NCI-H1105 (cell line): Measurements from ENCODE around the gene DAPL1.

ENCODE experiments used
- DNase-seq: peaks from one replicate; lab custom pipeline; 2025; lab: John Stamatoyannopoulos, UW

DAPL1 gene

DNA sequence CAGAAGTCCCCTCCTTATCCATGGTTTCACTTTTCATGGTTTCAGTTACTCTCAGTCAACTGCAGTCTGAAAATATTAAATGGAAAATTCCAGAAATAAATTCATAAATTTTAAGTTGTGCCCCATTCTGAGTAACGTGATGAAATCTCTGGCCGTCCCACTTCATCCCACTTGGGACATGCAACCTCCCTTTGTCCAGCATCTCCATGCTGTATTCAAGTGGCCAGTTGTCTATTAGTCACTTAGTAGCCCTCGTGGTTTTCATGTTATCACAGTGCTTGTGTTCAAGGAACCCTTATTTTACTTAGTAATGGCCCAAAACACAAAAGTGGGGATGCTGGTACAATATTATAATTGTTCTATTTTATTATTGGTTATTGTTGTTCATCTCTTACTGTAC is 18.0 kb upstream of the DAPL1 start:
- DNase-seq: no peak

GRCh38 chr2:158778243-158778642 is 16.9 kb upstream of the DAPL1 start:
- no peak for DNase-seq

DNA sequence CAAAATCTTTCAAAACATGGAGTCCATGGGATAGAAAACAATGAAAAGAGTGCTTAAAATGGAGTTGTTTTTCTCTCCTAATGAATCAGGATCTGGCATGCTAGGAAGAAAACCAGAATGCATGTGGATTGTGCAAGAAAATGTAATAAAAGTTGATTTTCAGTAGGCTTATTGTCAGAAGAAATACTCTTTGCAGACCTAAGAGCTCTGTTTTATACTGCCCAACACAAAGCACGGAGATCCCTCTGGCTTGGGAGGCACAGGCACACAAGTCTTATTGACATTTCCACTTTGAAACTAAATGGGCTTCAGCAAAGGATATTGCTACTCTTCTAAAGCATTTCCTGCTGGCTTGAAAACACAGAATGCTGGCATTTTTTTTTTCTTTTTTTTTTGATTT is 15.5 kb upstream of the DAPL1 start:
- no peak for DNase-seq

DNA sequence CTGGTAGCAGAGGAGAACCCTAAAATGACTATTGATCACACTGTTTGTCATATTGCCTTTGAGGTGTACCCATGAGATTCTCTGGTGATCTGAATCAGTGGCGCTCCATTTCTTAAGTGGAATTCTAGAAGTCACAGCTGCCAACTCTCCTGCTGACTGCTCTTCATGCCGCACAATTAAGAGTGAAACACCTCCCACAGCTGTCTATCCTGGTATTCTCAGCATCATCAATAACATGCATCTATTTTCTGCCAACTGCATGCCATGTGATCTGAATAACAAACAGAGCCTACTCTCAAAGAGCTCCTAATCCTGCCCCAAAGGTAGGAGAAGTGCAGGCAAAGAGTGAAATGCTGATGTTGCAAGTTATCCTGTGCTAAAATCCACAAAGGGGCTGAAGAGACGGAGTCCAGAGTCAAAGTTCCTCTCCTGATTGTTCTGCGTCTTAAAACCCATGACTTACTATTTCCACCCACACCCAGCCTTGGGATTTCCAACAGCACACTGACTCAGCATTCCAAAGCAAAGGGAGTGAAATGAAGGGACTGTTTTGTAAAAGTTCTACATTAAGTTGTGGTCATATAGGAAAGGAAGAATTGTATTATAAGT is 13.7 kb upstream of the DAPL1 start:
- DNase-seq: no peak

DNA sequence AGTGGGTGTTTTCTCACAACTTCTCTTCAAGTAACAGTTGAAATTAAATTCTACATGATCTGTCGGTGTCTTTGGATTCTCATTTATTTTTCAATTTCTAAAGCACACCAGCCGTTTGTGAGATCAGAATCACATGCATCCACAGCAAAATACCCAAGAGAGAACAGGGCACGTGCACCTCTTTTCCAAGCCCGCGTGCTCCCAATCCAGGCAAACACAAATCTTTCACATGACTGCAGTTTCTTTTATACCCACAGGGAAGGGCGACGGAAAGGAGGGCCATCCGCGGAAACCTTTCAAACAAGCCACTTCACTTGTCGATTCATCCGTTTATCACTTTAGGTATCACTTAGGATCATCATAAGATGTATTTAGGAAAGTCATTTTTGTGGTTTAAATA is 13.0 kb upstream of the DAPL1 start:
- DNase-seq: no peak

- no peak for DNase-seq
Measured at GRCh38 chr2:158782616-158783015, 12.5 kb upstream of the DAPL1 start.

DNA sequence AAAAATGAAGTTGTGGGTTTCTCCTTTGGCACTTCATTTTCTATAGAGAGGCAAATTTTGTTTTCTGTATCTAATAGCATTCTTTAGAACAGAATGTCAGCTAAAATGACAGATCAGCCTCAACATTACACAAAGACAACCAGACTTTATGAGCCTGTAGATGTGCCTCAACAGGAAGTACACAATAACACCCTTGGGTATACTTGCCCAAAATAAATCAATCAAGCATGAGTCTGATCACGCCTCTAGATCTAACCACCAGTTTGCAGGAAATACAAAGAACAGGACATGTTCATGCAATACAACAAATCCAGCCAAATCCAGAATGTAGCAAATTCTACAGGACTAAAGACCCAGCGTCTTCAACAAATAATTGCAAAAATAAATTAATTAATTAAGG is 11.2 kb upstream of the DAPL1 start:
- DNase-seq: no peak

- DNase-seq: no peak
Measured at GRCh38 chr2:158786897-158787296, 8.2 kb upstream of the DAPL1 start.

GRCh38 chr2:158788951-158789350 is 6.2 kb upstream of the DAPL1 start:
- DNase-seq: no peak

DNA sequence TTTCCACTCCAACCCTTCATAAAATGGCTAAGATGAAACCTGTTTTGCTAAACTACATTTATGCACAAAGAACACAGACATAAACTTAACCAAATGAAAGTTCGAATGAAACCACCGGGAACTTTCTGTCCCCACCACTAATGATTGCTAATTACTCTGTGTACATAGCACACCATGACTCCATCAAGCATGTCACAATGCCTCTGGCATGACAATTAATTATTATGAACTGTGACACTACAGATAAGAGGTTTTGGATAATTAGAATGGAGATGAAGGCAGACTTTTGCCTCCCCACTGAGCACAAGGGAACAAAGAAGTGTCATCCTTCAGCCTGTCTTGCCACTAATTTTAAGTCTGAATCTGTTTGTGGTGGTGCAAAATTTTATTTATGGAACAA is 1.5 kb downstream of the DAPL1 start:
- DNase-seq: peak; percentile 77

DNA sequence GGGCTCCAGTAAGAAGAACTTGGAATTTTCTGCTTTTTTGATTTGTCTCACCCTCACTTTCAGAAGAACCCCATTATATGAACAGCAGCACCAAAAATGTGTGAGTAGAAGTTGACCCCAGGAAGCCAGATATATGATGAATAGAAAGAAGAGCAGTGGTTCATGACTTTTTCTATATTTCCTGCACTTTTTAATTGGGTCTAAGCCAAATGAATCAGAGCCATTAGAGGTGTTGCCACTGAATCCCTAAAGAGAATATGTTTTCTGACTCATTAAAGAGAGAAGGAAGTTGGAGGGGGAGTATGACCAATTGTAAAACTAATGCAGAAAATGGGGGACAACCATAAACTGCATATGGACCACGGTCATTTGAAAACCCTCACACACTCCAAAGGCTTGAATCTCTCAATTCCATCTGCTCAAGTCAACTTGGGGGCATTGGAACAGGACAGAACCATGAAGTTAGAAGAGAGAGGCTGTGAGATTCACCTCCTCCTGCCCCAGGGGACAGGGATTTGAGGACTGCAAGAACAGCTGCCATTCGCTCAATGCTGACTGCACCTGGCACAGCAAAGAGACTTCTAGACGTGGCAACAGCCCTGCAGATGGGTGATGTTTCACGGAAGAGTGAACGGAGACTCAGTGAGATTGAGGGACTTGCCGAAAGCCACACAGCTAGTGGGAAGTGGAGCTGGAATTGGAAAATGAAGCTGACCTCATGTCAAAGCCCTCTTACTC is 3.0 kb downstream of the DAPL1 start:
- no peak for DNase-seq

- no peak for DNase-seq
Measured at GRCh38 chr2:158799181-158799580, 4.1 kb downstream of the DAPL1 start.

- no peak for DNase-seq
Measured at GRCh38 chr2:158803506-158803905, 8.4 kb downstream of the DAPL1 start.

GRCh38 chr2:158805255-158805654 is 10.1 kb downstream of the DAPL1 start:
- no peak for DNase-seq

GRCh38 chr2:158805936-158806335 is 10.8 kb downstream of the DAPL1 start:
- DNase-seq: no peak

DNA sequence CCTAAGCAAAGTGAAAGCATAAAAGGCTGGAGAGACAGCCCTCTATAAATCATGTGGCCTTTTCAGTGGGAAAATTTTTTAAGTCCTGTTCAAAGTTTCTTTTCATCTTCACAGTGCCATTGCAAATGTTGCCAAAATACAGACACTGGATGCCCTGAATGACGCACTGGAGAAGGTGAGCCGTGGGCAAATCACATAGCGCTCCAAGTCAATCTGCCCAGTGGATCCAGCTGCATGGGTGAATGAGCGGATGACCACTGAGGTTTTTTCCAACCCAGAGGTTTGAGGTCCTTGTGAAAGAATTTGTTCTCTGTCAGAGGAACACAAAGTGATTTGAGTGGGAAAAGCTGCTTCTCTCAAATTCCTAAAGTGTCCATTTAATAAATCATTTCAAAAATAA is 11.8 kb downstream of the DAPL1 start:
- no peak for DNase-seq

DNA sequence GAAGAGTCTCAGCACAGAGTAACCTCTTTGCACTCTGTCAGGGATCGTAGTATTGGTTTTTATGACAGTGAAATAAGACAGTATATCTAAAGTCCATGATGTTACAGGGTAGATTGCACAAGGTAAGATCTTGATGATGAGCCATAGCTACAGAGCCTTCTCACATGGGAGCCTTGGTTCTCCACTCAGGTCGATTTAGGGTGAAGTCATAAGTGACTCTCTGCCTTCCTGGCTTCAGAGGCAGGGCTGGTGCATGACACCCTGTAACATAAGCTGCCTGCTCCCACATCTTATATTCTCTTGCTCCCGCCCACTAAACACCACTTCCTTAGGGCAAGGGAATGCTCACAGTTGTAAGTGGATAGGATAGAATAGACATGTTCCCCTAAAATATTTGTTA is 13.3 kb downstream of the DAPL1 start:
- no peak for DNase-seq

DNA sequence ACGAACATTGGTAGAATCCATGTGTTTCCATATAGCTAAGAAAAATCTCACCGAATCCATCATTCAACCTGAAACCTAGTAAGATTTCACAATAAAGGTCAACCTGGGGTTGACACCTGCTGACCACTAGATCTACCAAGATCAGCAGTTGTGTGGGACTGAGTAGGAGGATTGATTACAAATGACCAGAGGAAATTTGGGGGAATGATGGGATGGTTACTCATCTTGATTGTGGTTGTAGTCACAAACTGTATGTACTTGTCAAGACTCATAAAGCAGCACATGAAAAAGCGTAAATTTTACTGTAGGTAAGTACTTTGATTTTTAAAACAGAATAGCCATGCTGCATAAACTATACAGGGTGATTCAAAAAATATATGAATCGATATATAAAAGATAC is 14.7 kb downstream of the DAPL1 start:
- DNase-seq: no peak

GRCh38 chr2:158810731-158811460 is 15.8 kb downstream of the DAPL1 start:
- DNase-seq: no peak

GRCh38 chr2:158815166-158815565 is 20.0 kb downstream of the DAPL1 start:
- no peak for DNase-seq

- DNase-seq: no peak
Measured at GRCh38 chr2:158815658-158816057, 20.5 kb downstream of the DAPL1 start.

GRCh38 chr2:158817588-158817987 is 22.5 kb downstream of the DAPL1 start:
- no peak for DNase-seq

DNA sequence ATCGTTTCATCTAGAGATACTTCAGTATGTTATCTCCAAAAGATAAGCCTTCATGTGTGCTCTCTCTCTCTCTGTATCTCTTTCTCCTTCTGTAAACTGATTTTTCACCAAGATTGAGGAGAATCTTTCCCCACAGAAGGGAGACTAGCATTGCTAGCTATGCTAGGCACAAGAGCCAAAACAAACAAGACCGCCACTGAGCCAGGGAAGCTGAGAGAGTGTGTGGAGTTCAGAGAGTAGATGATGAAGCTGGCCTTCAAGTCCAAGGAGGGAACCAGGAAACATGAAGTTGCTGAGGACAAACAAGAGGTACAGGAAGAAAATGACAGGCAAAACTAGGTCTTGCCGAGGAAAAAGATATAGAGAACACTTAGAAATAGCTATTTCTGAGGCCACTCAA is 23.4 kb downstream of the DAPL1 start:
- DNase-seq: no peak
